ENCODE results near the gene PCDH9. TPM values are rescaled to one million over a fixed set of nuclear protein-coding genes. Genes with fewer than 3 reads are reported as not detected.

PCDH9 gene
- total and polyA plus RNA-seq, 8 donors: 0.46 to 3.8 (median 1.5) TPM

DNA sequence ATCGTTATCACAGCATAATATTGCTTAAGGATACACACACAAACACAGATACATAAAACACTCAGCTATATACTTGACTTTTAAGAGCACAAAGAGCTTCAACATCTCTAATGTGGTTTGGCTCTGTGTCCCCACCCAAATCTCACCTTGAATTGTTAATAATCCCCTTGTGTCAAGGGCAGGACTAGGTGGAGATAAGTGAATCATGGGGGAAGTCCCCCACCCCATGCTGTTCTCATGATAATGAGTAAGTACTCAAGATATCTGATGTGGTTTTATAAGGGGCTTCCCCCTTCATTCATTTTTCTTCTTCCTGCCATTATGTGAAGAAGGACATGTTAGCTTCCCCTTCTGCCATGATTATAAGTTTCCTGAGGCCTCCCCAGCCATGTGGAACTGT is 481.4 kb downstream of the PCDH9 start:
- DNase-seq (no peak), ATAC-seq (no peak), FAIRE-seq (no peak)
- Histone ChIP-seq H3K9me3 (no peaks in the 10 kb centered on the region), H3K27ac (no peak overlapping the region), H3K36me3 (no peaks in the 10 kb centered on the region), H3K27me3 (no peaks in the 10 kb centered on the region), H3K4me3 (no peak overlapping the region), H3K4me1 (no peaks in the 10 kb centered on the region)
- intact Hi-C loops (cut with DNase I): no loop called here
- TF ChIP-seq, protein P1, sequence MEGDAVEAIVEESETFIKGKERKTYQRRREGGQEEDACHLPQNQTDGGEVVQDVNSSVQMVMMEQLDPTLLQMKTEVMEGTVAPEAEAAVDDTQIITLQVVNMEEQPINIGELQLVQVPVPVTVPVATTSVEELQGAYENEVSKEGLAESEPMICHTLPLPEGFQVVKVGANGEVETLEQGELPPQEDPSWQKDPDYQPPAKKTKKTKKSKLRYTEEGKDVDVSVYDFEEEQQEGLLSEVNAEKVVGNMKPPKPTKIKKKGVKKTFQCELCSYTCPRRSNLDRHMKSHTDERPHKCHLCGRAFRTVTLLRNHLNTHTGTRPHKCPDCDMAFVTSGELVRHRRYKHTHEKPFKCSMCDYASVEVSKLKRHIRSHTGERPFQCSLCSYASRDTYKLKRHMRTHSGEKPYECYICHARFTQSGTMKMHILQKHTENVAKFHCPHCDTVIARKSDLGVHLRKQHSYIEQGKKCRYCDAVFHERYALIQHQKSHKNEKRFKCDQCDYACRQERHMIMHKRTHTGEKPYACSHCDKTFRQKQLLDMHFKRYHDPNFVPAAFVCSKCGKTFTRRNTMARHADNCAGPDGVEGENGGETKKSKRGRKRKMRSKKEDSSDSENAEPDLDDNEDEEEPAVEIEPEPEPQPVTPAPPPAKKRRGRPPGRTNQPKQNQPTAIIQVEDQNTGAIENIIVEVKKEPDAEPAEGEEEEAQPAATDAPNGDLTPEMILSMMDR (IDR thresholded peaks at IDR 0.05): no peak
- WGBS, 2 donors: 49 to 65% methylated on average over 1 of the region's 1 CpG

GRCh38 chr13:66745307-66745706 is 484.8 kb downstream of the PCDH9 start:
- intact Hi-C loops (cut with DNase I): no loop called here
- Histone ChIP-seq H3K27me3 (no peaks in the 10 kb centered on the region), H3K4me1 (no peaks in the 10 kb centered on the region), H3K27ac (no peak overlapping the region), H3K9me3 (no peaks in the 10 kb centered on the region), H3K4me3 (no peak overlapping the region), H3K36me3 (no peaks in the 10 kb centered on the region)
- no peak for ATAC-seq
- TF ChIP-seq, protein P1 (IDR thresholded peaks at IDR 0.05): no peak
- no peak for FAIRE-seq
- no peak for DNase-seq
- WGBS, 2 donors: 64 to 73% methylated on average over 4 of the region's 4 CpGs

DNA sequence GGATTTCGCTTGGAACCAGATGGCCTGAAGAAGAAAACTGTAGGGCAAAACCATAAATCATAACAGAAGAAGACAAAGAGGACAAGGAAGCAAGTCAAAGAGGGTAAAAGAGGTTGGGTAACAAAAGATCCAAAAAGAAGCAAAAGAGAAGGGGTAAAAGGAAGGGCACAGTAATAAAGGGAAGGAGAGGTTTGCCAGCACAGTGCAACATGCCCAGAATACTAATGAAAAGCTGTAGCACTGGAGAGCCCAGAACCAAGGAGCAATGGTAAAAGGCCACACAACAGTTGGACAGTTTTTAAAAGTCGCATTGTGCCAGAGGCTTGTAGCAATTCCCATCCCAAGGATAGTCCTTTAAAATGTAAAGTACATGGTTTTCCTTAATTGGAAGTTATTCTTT is 506.6 kb downstream of the PCDH9 start:
- WGBS, 2 donors: 81 to 87% methylated on average over 2 of the region's 2 CpGs
- H3K4me3 ChIP-seq: no peak overlapping the region
- intact Hi-C loops (cut with DNase I): no loop called here
- no peak for FAIRE-seq
- no peaks in the 10 kb centered on the region for H3K9me3 ChIP-seq
- no peaks in the 10 kb centered on the region for H3K36me3 ChIP-seq
- H3K27ac ChIP-seq: no peak overlapping the region
- H3K4me1 ChIP-seq: no peaks in the 10 kb centered on the region
- H3K27me3 ChIP-seq: no peaks in the 10 kb centered on the region
- no peak for ATAC-seq
- TF ChIP-seq, protein P1 (IDR thresholded peaks at IDR 0.05): no peak
- no peak for DNase-seq

- no peaks in the 10 kb centered on the region for H3K36me3 ChIP-seq
- peaks cover 0 to 3% (median 0%) of the 10 kb centered on the region in 4 donors for H3K27me3 ChIP-seq
- FAIRE-seq (no peak), DNase-seq (no peak), ATAC-seq (no peak)
- intact Hi-C loops (cut with DNase I): no loop called here
- H3K4me3 ChIP-seq: no peak overlapping the region
- no peaks in the 10 kb centered on the region for H3K4me1 ChIP-seq
- no peaks in the 10 kb centered on the region for H3K9me3 ChIP-seq
- no peak overlapping the region for H3K27ac ChIP-seq
- TF ChIP-seq, protein P1 (IDR thresholded peaks at IDR 0.05): no peak
Observed at GRCh38 chr13:66716538-66716937, 513.6 kb downstream of the PCDH9 start.

DNA sequence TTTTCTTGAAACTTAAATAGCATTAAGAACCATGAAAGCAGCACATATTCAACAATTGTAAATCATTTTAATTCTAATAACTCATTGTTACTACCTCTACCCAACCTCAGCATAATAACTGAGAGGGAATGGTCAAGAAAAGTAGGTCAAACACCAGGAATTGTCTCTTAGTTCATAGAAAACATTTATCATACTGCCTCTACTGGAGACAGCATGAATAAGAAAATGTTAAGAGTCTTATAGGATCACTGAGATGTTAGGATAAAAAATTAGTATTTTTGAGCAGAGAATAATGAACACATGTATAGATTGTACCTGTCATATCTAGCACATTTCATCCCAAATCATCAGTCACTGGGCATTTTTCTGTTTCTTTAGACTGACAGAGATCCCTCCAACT is 515.3 kb downstream of the PCDH9 start:
- TF ChIP-seq, protein P1 (IDR thresholded peaks at IDR 0.05): peak in 1 of 4 donors; percentile 7
- Histone ChIP-seq H3K4me1 (no peaks in the 10 kb centered on the region), H3K36me3 (no peaks in the 10 kb centered on the region), H3K27me3 (peaks cover 0 to 3% (median 0%) of the 10 kb centered on the region in 4 donors), H3K4me3 (no peak overlapping the region), H3K9me3 (no peaks in the 10 kb centered on the region), H3K27ac (no peak overlapping the region)
- ATAC-seq (no peak), FAIRE-seq (no peak), DNase-seq (no peak)
- intact Hi-C loops (cut with DNase I): no loop called here
